Stimulated activated CD8-positive, alpha-beta memory T cell treated with anti-CD3 and anti-CD28 coated beads, Interleukin-12 subunit alpha, Interleukin-12 subunit beta, amount 100 ng/mL, for 24 hours (primary cell): ENCODE measurements around the gene ZNF276.
"Not testable (repeated sequence)": the region's sequence is repeated elsewhere in the genome, so short reads cannot be mapped to it uniquely, and the experiment has no call there.

Source experiments
- DNase-seq: peaks from one replicate; pipeline ENCODE4 v3.0.0-alpha.2; 2020; ENCODE audit errors: extremely low read depth

The ZNF276 gene

GRCh38 chr16:89696670-89697128 is 24.6 kb upstream of the ZNF276 start:
- no peak for DNase-seq

DNA sequence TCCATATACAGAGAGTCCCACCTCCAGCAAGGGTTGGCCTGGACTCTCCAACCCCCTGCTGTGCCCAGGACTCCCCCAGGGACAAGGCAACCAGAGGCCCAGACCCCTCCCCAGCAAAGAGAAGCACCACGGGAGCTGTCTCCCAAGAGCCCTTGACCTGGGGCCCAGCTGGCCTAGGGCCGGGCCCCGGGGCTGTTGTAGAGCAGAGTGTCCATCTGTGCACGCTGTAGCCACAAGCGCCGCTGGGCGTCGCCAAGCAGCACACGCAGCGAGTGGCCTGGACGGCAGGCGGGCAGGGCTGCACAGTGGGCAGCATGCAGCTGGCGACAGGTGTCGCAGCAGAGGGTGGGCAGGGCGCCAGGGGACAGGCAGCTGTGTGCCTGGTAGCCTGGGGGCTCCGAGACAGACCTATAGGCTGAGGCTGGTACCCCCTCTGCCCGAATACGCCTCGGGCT is 24.1 kb upstream of the ZNF276 start:
- DNase-seq: no peak

- DNase-seq: no peak
Measured at GRCh38 chr16:89697616-89698331, 23.6 kb upstream of the ZNF276 start.

DNA sequence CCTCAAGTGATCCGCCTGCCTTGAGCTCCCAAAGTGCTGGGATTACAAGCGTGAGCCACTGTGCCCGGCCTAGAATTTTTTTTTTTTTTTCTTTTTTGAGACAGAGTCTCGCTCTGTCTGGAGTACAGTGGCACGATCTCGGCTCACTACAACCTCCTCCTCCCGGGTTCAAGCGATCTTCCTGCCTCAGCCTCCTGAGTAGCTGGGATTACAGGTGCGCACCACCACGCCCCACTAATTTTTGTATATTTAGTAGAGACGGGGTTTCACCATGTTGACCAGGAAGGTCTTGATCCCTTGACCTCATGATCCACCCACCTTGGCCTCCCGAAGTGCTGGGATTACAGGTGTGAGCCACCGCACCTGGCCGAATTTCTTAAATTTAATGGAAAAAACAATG is 22.6 kb upstream of the ZNF276 start:
- not testable (repeated sequence) for DNase-seq

GRCh38 chr16:89699629-89700099 is 21.7 kb upstream of the ZNF276 start:
- not testable (repeated sequence) for DNase-seq

DNA sequence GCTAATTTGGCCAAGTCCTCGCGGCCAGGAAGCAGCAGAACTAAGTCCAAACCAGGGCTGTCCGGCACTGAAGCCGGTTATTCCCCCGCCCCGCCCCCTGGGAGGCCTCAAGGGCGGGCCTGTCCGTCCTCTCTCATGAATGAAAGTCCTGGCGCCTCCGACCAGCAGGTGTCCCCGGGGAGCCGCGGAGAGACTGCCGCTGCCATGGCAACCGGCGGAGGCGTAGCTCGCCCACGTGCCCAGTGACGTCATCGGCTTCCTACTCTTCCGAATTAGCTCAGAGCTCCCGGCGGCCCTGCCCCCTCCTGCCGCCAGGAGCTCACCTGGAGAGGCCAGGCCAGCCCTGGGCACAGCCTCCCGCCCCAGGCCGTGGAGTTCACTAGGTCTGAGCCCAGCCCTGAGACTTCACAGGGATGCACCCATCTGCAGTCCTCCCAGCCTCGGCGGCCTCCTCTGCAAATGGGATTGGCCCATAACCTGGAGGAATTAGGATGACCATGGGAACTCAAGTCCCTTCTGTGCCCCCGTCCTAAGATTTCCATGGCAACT is 21.2 kb upstream of the ZNF276 start:
- peak; percentile 92 for DNase-seq

- no peak for DNase-seq
Measured at GRCh38 chr16:89700649-89701424, 20.5 kb upstream of the ZNF276 start.

GRCh38 chr16:89701425-89702406 is 19.6 kb upstream of the ZNF276 start, which contains the start of gene SPATA2L:
Gene SPATA2L, minus strand, starts transcription at chr16:89701705. Its CDS starts 473 bp downstream, at chr16:89701232.
- peak; percentile 93 for DNase-seq

DNA sequence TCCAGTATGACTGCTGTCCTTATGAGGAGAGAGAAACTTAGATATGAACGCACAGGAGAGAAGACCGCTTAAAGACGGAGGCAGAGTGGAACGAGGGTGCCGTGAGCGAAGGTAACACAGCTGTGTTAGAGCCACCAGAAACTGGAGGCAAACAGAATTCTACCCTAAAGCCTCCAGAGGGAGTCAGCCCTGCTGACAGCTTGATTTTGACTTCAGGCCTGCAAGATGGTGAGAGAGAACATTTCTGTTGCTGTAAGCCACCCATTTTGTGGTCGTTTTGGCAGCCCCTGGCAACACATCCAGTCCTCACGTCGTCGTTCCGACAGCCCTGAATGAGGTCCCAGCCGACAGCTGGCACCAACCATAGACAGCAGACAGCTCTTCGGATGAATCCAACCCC is 17.1 kb upstream of the ZNF276 start:
- DNase-seq: no peak

DNA sequence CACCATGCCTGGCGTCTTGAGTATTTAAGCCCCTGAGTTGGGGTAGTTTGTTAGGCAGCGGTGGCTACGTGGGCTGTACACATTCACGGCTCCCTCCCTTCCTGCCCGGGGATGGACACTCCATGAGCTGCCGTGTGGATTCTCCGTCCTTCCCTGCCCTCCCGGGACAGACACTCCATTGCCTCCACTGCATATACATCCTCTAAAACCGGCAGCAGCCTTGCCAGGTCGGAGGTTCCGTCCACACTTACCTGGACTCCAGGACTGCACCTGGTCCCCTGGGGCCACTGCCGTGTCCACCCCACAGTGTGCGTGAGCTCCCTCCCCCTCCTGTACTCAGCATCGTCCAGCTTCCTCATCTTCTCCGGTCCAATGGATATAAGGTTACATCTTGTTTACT is 16.3 kb upstream of the ZNF276 start:
- DNase-seq: no peak

DNA sequence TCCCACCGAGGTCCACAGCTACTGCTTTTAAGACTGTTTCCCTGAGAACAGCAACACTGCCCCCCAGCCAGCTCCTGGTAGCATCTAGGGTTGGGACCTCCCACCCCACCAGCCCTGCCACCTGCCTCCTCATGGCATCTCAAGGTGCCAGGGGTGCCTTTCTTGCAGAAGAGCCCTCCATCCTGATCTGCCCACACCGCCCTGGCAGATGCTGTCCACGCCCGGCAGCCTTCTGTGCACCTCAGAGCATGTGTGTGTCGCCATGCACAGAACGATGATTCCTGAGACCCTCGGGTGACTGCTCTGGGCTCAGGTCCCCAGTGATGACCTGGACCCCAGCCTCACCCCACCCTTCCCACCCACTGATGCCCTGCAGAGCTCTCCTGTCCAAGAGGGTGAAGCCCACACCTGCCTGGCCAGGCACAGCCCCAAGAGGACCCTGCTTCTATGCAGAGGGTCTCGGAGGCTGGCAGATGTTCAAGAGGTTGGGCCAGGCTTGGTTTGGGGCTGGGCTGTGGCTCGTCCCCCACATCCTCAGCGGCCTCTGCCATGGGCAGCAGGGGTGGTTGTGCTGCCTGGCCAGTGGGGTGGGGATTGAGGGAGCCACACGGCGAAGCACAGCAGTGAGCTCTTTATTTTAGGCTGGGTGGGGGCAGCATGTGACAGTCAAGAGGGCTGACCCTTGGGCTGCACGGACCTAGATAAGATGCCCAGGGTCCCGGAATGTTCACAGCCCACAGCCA is 14.6 kb upstream of the ZNF276 start:
- DNase-seq: no peak

DNA sequence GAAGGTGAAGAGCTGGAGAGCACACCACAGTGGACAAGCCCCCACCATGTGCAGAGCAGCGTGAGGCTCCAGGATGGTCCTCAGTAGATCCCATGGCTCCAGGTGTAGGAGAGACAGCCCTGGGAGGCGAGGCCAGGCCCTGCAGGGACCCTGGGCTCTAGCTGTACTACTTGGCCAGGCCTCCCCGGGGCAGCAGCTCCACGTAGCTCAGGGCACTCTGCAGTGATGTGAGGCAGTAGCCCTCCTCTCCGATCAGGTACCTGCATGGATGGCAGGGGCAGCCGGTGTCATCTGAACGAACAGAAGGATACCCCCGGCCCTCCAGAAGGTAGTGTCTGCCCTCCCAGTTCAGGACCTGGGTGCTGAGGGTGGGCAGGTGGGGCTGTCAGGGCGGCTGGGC is 13.6 kb upstream of the ZNF276 start:
- DNase-seq: no peak

DNA sequence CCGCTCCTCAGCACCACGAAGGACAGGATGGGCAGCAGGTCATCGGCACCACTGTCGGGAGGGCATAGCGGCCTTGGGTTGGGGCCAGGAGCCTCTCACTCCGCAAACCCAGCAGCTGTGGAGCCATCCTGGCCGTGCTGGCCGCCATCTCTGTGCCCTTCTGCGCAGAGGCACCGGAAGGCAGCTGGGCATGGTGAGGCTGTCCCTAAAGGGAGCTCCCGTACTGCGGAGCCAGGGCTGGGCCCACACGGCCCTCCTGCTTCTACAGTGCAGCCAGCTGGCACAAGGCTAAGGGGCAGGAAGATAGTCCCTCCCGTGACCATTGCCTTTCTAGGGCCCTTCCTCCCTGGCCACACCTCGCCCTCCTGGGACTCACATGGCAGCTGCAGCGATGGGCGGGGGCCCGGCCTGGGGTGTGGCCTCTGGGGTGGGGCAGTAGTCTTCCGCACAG is 12.8 kb upstream of the ZNF276 start:
- no peak for DNase-seq

DNA sequence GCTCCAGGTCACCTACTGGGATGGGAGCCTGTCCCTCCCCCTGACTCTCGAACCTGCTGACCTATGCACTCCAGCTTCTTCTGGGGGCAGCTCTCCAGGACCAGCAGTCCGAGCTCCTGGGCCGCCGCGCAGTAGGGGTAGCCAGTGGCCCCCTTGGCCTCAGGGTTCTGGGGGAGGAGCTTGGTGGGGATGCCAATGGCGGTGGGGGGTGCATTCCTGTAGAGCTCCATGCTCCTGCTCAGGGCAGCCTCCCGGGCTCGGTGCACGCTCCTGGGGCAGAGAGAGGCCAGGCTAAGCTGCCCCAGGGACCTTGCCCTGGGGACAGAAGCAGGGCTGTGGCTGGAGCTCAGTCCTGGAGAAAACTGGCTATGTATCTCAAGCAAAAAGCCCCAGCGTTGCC is 12.2 kb upstream of the ZNF276 start:
- no peak for DNase-seq

DNA sequence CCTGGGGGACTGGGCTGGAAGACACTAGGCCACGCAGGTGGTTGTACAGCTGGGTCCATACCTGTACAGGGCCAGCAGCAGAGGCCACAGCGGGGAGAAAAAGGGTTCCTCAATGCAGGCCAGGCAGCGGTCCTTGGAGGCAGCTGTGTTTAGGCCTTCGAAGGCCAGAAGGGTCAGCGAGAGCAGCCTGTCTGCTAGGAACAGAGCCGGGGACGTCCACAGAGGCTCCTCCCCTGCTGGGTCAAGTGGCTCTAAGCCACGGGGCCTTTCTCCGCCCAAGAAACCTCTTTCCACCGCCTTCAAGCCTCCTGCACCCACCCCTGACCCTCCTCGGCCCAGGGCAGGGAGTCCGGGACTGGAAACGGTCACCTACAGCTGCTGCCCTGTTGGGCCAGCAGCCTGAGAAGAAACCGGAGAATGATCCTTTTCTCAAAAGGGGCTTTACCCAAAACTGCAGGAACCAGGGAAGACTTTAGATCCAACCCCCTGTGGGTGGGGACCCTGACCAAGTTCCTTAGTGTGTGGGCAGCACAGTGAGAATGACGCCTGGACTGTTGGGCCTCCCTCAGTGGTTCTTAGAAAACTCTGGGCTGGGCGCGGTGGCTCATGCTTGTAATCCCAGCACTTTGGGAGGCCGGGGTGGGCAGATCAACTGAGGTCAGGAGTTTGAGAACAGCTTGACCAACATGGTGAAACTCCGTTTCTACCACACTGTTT is 11.5 kb upstream of the ZNF276 start:
- no peak for DNase-seq

DNA sequence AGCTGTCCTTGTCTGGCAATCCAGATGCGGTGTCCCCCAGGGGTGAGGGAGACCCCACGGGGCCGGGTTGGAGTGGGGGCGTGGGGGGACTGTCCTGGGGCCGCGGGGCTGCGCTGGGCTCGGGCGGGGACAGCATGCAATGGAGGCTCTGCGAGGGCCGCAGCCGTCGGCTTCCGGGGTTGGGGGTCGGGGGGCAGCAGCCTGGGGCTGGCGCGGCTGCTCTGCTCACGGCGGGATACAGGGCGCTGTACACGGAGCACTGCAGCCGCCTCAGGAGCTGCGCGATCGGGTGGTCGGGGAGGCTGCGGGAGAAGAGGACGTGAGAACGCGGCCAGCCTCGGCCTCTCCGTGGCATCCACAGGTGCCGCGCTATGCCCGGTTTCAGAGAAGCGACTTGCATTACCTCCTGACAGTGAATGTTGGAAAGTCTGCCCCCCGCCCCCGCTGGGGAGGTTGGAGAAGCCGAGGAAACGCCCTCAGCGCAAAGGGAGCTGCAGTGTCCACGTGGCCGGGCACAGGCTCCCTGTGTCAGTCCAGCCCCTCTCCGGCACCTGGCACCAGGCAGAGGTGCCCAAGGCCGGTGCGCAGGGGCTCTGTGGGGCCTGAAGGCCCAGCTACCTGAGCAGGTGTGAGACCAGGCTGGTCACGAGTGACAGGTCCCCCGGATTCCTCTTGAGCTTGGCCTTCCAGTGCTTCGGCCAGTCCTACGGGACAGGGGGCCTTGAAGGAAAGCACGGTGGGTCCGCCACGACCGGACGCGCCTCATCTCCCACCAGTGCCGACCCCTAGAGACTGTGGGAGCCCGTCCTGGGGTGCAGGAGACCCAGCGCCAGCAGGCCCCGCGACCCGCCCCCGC is 10.4 kb upstream of the ZNF276 start:
- DNase-seq: no peak

DNA sequence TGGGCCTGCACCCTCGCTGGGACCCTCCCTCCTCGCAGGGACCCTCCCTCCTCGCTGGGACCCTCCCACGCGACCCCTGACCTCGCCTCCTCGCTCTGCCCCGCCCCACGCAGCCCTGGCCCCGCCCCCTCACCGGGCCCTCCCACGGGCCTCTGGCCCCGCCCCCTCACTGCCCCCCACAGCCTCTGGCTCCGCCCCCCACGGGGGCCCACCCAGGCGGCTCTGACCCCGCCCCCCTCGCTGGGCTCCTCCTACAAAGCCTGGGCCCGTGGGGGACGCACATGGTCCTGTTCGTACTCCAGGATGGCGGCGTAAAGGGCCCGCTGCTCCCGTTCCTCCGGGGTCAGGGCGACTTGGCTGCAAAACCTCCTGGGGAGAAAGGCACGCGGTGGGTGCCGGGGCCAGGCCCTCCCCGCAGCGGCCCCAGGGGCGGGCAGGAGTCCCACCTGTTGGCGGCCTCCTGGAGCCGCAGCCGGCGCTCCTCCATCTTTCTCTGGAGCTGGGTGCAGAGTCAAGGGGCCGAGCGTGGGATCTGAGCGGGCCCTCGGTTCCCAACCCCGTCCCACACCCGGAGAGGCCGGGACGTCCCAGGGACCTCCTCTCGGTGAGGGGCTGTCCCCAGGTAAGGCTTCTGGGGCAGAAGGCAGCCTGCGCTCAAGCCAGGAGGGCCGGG is 9.6 kb upstream of the ZNF276 start:
- no peak for DNase-seq

- no peak for DNase-seq
Measured at GRCh38 chr16:89712274-89712781, 9.0 kb upstream of the ZNF276 start.
